ENCODE measurements around the gene ZNF230. TPM values are rescaled to one million over a fixed set of nuclear protein-coding genes. Genes with fewer than 3 reads are reported as not detected.

The ZNF230 gene
- total and polyA plus RNA-seq, 2 of the 8 experiments (the other 6 are each of a cell fraction or from before 2014, with no cell fraction given): 1.5 to 3.6 TPM

GRCh38 chr19:43983544-43983911 lies 19.2 kb upstream of the ZNF230 start:
- Histone ChIP-seq H3K56ac (replicated peaks; ENCODE audit: insufficient read length, low read depth, low read length) (no peak overlapping the region), H3K9me3 (ENCODE audit: insufficient read depth in 2 of 2, low read depth in 1 of 2, low read length in 1 of 2) (peaks cover 9 to 14% of the 10 kb centered on the region in 2 experiments; a peak in 3 of 4 replicates), H3K79me2 (ENCODE audit: control insufficient read depth in 1 of 2, insufficient read depth in 2 of 2, low read length in 2 of 2) (peaks cover 0 to 4% of the 10 kb centered on the region in 2 experiments; a peak in 1 of 4 replicates), H2BK120ac (replicated peaks; ENCODE audit: low read depth, low read length) (no peak overlapping the region), H2BK5ac (ENCODE audit: low read depth, low read length) (no peak overlapping the region), H3K27ac (ENCODE audit: low read depth, low read length) (no peak overlapping the region), H3K4me2 (ENCODE audit: insufficient read depth in 1 of 2, low read depth in 2 of 2, low read length in 2 of 2) (peak overlapping the region in 1 of 2 experiments; percentile 88; a peak in 1 of 4 replicates), H3K4me3 (ENCODE audit: extremely low read depth in 1 of 4, insufficient read depth in 2 of 4, low read depth in 3 of 4, low read length in 4 of 4) (peak overlapping the region in 1 of 4 experiments; percentile 79; a peak in 2 of 8 replicates), H2BK15ac (ENCODE audit: low read length) (no peak overlapping the region), H4K91ac (replicated peaks; ENCODE audit: insufficient read length, low read length) (no peak overlapping the region), H2BK12ac (ENCODE audit: low read depth, low read length) (no peak overlapping the region), H4K5ac (ENCODE audit: insufficient read length, low read depth, low read length) (no peak overlapping the region), H3K23me2 (ENCODE audit: low read depth, low read length) (no peaks in the 10 kb centered on the region; the same call in 1 of the 2 replicates), H4K20me1 (replicated peaks in 1 of 2; ENCODE audit: control insufficient read depth in 1 of 2, insufficient read depth in 2 of 2, low read length in 2 of 2) (no peaks in the 10 kb centered on the region), H2AK5ac (ENCODE audit: low read depth, low read length) (no peak overlapping the region), H3K4ac (replicated peaks; ENCODE audit: insufficient read length, low read depth, low read length) (no peak overlapping the region), H2BK20ac (ENCODE audit: low read length) (no peak overlapping the region), H3K79me1 (ENCODE audit: low read depth, low read length) (no peaks in the 10 kb centered on the region), H3K9ac (replicated peaks in 1 of 4; ENCODE audit: extremely low read depth in 1 of 4, low read depth in 3 of 4, low read length in 3 of 4) (no peak overlapping the region), H3K4me1 (replicated peaks in 1 of 4; ENCODE audit: control insufficient read depth in 3 of 4, insufficient read depth in 4 of 4, low read length in 3 of 4) (no peaks in the 10 kb centered on the region), H3K27me3 (replicated peaks in 1 of 4; ENCODE audit: control insufficient read depth in 3 of 4, extremely low read depth in 1 of 4, insufficient read depth in 3 of 4, low read length in 3 of 4) (no peaks in the 10 kb centered on the region), H3K36me3 (ENCODE audit: control insufficient read depth in 2 of 4, insufficient read depth in 4 of 4, low read length in 3 of 4) (no peaks in the 10 kb centered on the region; a peak in 1 of 8 replicates), H3K23ac (ENCODE audit: insufficient read length) (no peak overlapping the region), H3K18ac (ENCODE audit: extremely low read depth, low read length) (no peak overlapping the region), H3K14ac (ENCODE audit: insufficient read length) (no peak overlapping the region), H4K8ac (ENCODE audit: extremely low read depth, insufficient read depth, low read length) (no peak overlapping the region), H2AFZ (ENCODE audit: low read length) (no peak overlapping the region)
- ChIA-PET POLR2A (ENCODE audit: partially characterized antibody) (interaction anchor here (0.7 to 2.3 kb wide), 6 partner anchors 9 to 128 kb away, joined by 3 to 8 read pairs (median 4); partner anchors contain the start of gene ZNF45), CTCF (ENCODE audit: partially characterized antibody) (no interaction called here)
- DNase-seq (ENCODE audit: low read depth in 1 of 2, low spot score in 2 of 2) (no peak), FAIRE-seq (no peak)
- 86% methylated on average over 2 of the region's 2 CpGs; no CpG with 5 or more reads in 1 of the 2 experiments for WGBS, 2 experiments (ENCODE audit: extremely low coverage in 1 of 2, insufficient coverage in 1 of 2, insufficient read length in 1 of 2, insufficient replicate concordance in 2 of 2, low coverage in 1 of 2, low lambda C conversion rate in 2 of 2, missing lambda C conversion rate in 1 of 2)
- TF ChIP-seq SIN3A (conservative IDR thresholded peaks at IDR 0.05 in 1 of 2, IDR thresholded peaks at IDR 0.05 in 1 of 2; ENCODE audit: low read depth in 1 of 2, low read length in 2 of 2) (no peak), POLR2AphosphoS5 (IDR thresholded peaks at IDR 0.05; ENCODE audit: low read depth, low read length) (no peak), SAP30 (IDR thresholded peaks at IDR 0.05; ENCODE audit: insufficient read depth, insufficient replicate concordance, low read length) (no peak), EGR1 (IDR thresholded peaks at IDR 0.05; ENCODE audit: borderline replicate concordance, low read depth, low read length) (no peak), CTBP2 (IDR thresholded peaks at IDR 0.05; ENCODE audit: borderline replicate concordance, insufficient read depth, insufficient read length, low read length) (no peak), KDM1A (IDR thresholded peaks at IDR 0.05; ENCODE audit: borderline replicate concordance, low read length) (no peak), RXRA (IDR thresholded peaks at IDR 0.05; ENCODE audit: insufficient read depth, low read depth, low read length) (no peak), BCL11A (IDR thresholded peaks at IDR 0.05; ENCODE audit: low read depth in 2 of 2, low read length in 2 of 2) (no peak), JUND (IDR thresholded peaks at IDR 0.05; ENCODE audit: low read length) (no peak), POLR2A (IDR thresholded peaks at IDR 0.05; ENCODE audit: control extremely low read depth in 1 of 2, low read depth in 2 of 2, low read length in 2 of 2) (no peak), SP1 (IDR thresholded peaks at IDR 0.05; ENCODE audit: low read depth, low read length) (no peak), CHD2 (IDR thresholded peaks at IDR 0.05; ENCODE audit: low read length) (no peak), CEBPB (IDR thresholded peaks at IDR 0.05; ENCODE audit: low read depth, low read length) (no peak), RNF2 (IDR thresholded peaks at IDR 0.05; ENCODE audit: borderline replicate concordance, low read depth, low read length, missing control alignments, poor library complexity, severe bottlenecking) (no peak), YY1 (IDR thresholded peaks at IDR 0.05; ENCODE audit: low read depth, low read length) (no peak)

All from H1 (cell line).